C4-2B (cell line): ENCODE data around the gene TEX35.

ENCODE experiments used
- H3K27ac ChIP-seq: fragments of 450-650 bp; 2 replicates; pipeline ENCODE4 v1.5.1; 2017
- ZFX ChIP-seq: fragments of 450-650 bp; IDR thresholded peaks from 2 replicates; pipeline ENCODE4 v1.6.1; 2017
- TF ChIP-seq, protein P1 (sequence below): fragments of 450-650 bp; conservative IDR thresholded peaks from 2 replicates; pipeline ENCODE4 v1.5.1; 2017; ENCODE audit warnings: mild to moderate bottlenecking

The TEX35 gene

DNA sequence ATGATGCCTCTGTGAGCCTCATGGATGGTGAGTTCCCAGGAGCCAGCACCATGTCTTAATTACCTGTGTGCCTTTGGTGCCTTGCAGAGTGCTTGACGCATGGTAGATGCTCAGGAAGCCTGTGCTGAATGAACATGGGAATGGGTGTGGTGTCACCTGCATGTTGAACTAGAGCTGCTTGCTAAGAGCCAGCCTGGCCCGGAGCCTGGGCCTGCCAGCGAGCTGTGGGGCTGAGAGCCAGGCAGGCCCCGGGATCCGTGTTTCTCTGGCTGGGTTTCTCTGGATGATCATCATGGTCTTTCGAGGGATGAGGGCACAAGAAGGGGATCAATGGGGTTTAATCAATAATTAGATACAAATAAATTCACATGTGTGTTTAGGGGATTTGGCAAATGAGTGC lies 6.7 kb upstream of the TEX35 start:
- H3K27ac ChIP-seq: no peak overlapping the region
- TF ChIP-seq, protein P1, sequence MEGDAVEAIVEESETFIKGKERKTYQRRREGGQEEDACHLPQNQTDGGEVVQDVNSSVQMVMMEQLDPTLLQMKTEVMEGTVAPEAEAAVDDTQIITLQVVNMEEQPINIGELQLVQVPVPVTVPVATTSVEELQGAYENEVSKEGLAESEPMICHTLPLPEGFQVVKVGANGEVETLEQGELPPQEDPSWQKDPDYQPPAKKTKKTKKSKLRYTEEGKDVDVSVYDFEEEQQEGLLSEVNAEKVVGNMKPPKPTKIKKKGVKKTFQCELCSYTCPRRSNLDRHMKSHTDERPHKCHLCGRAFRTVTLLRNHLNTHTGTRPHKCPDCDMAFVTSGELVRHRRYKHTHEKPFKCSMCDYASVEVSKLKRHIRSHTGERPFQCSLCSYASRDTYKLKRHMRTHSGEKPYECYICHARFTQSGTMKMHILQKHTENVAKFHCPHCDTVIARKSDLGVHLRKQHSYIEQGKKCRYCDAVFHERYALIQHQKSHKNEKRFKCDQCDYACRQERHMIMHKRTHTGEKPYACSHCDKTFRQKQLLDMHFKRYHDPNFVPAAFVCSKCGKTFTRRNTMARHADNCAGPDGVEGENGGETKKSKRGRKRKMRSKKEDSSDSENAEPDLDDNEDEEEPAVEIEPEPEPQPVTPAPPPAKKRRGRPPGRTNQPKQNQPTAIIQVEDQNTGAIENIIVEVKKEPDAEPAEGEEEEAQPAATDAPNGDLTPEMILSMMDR: no peak
- TF ChIP-seq ZFX: no peak

DNA sequence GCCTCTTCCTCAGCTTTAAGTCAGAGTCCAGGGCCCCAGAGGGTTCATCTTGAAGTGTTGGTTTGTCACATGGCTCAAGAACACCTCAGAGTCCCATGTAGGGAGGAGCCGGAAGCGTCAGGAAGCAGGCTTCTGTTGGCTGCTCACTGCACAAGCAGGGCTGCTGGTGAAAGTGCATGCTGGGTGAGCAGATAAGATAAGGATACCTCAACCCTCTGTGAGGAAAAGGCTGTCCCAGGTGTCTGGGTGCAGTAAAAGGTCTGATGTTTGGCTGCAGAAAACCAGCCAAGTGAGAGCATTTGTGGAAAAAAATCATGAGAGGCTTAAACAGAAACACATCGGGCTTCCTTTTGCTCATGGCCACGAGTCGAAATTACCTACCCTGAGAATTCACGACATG lies 6.2 kb upstream of the TEX35 start:
- TF ChIP-seq, protein P1: no peak
- no peak for TF ChIP-seq ZFX
- H3K27ac ChIP-seq: no peak overlapping the region

DNA sequence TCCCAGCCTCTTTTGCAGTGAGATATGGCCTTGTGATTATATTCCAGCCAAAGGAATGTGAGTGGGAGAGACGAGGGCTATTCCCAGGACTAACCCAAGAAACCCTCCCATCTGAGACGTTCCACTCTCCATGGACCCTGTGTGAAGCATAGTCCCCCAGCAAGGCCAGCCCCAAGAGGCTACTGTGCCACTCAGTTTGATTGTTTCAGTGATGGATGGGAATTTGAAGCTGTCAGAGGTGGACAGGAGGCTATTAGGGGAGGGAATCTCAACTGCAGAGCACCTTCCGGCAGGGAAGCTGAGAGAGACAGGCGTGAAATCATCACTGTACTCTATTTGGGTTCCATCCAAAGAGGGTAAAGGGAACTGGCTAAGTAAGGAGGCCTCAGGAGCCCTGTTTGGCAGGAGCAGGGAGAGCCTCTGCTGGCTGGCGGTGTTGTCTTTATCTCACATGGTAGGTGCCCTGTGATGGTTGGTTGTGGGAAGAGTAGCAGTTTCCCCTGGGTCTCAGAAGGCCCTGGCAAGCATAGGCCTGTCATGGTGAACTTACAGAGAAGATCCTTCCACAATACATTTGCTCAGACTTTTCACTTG lies 3.4 kb upstream of the TEX35 start:
- TF ChIP-seq, protein P1: no peak
- TF ChIP-seq ZFX: no peak
- H3K27ac ChIP-seq: no peak overlapping the region

DNA sequence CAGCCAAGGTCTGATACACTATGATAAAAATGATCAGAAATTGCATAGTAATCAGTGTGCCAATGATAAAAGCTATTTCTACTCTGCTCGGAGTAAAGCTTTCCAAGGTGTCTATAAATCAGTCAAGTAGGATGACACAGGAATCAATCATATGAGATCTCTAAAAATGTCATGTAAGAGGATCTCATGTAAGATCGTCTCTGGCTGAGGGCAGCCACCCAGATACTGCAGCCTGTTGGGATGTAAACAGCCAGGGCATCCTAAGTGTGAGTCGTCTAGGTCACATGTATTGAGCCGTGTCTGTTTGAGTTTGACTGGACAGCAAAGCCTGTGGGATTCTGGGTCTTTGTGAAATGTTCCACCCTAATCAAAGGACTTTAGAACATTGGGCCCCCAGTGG lies 2.8 kb upstream of the TEX35 start:
- H3K27ac ChIP-seq: no peak overlapping the region
- TF ChIP-seq, protein P1: no peak
- no peak for TF ChIP-seq ZFX

DNA sequence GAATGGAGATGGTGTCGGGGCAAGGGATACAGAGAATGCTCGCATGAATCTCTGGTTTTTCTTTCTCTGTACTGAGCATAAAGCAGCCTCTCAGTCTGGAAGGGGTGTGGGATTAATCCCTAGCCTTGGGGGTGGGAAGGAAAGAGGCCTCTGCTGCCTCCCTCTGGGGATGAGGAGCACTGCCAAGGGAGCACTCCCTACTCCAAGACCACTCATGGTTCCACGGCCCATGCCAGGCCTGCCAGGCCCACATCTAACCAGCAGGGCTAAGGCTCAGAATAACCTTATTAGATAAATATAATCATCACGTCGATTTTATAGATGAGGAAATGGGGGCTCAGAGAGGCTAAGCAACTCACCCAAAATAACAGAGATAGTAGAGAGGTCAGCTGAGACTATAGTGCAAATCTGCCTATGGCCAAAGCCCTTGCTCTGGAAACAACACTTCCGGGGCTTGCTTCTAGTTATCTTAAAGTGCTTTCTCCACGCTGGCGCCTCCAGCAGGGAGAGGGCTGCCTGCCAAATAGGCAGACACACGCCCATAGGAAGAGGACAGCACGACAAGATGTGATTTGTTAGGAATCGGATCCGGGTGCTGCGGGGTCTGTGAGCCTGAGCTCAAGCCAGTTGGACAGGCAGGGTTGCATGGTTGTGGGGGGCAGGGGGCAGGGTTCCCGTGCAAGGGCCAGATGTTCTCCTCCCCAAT lies 522 bp downstream of the TEX35 start:
- TF ChIP-seq ZFX: no peak
- TF ChIP-seq, protein P1: no peak
- 0 out of 2 replicates have a peak overlapping the region, but pooled peaks have one; percentile 11 for H3K27ac ChIP-seq

DNA sequence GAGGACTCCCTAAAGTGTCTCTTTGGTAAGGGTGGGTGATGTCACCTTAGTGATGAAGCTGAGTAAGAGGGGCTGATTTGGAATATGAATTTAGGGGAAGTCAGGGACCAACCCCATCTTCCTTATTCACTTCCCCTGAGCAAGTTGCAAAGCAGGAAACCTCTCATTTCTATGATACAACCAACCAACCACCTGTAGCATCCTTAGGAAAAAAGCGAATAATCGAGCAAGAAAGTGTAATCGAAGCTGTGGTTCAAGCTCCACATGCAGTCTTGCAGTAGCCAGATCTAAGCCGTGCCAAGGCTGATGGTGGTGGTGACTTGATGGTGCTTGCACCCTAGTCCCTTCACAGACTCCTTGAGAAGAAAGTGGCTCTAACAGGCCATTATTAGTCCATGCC lies 3.2 kb downstream of the TEX35 start:
- H3K27ac ChIP-seq: no peak overlapping the region
- no peak for TF ChIP-seq ZFX
- TF ChIP-seq, protein P1: no peak

DNA sequence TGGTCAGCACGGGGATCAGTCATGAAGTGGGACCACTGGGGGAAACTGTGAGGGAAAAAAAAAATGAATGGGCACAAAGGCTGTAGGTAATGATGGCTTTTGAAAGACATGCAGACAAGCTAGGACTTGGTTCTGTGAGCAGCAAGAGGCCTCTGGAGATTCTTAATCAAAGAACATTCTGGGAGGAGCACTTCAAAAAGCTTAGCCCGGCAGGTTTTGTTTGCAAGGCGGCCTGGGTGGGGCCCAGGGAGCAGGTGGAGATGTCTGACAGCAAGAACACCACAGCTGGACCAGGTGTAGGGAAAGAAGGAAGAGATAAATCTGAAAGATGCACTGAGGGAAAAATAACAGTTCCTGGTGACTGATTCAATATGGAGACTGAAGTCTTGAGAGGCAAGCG lies 6.0 kb downstream of the TEX35 start:
- TF ChIP-seq ZFX: no peak
- TF ChIP-seq, protein P1: no peak
- H3K27ac ChIP-seq: no peak overlapping the region
